Endothelial cell of umbilical vein (primary cell): ENCODE results near the gene MAST4. TPM values are rescaled to one million over a fixed set of nuclear protein-coding genes. Genes with fewer than 3 reads are reported as not detected.

ENCODE experiments used
- BruUV-seq: library from RNA; stranded (reverse); fragments of 400-500 nt; replicated peaks from 2 replicates; lab custom pipeline; 2021; lab: Mats Ljungman, UMichigan
- CTCF ChIA-PET: fragments of 300-600, 350-600 bp; sonication (Branson Sonifier 250); formaldehyde crosslinking; loops from one replicate; lab custom pipeline; 2021; ENCODE audit warnings: antibody characterized with exemption, inconsistent platforms; lab: Charles Lee
- POLR2A ChIA-PET: fragments of 300-600, 350-600 bp; sonication (Branson Sonifier 250); formaldehyde crosslinking; loops from one replicate; lab custom pipeline; 2021; ENCODE audit warnings: antibody characterized with exemption, inconsistent platforms; lab: Charles Lee
- DNase-seq: peaks from one replicate; pipeline ENCODE4 v3.0.0-alpha.2; 2011; ENCODE audit warnings: low read depth, low spot score
- FAIRE-seq: peaks from 2 replicates; lab custom pipeline; 2011; peaks lifted over from hg19 to GRCh38; lab: Jason Lieb, UNC
- H2AFZ ChIP-seq: 2 replicates; pipeline ENCODE4 v1.6.0; 2012; ENCODE audit warnings: low read depth, low read length, control low read depth, inconsistent platforms
- H3K27ac ChIP-seq: 2 replicates; pipeline ENCODE4 v1.5.1; 2011; ENCODE audit warnings: low read depth, mild to moderate bottlenecking, control low read depth, low read length, moderate library complexity; ENCODE audit not compliant: insufficient read depth
- H3K27me3 ChIP-seq, 2 experiments: 2 replicates each; pipeline versions ENCODE4 v1.6.0 to v1.6.1; 2011; ENCODE audit warnings: low read length in 2 of 2, mixed read lengths in 1 of 2; ENCODE audit not compliant: control insufficient read depth in 2 of 2, insufficient read depth in 2 of 2
- H3K36me3 ChIP-seq, 2 experiments: 2 replicates in 1 of 2; 3 replicates in 1 of 2; pipeline ENCODE4 v1.5.1; 2011; ENCODE audit warnings: low read length in 2 of 2, mild to moderate bottlenecking in 1 of 2, moderate library complexity in 1 of 2; ENCODE audit not compliant: control insufficient read depth in 2 of 2, insufficient read depth in 2 of 2; ENCODE audit errors: extremely low read depth in 1 of 2
- H3K4me1 ChIP-seq: 3 replicates; pipeline ENCODE4 v1.5.1; 2011; ENCODE audit warnings: mild to moderate bottlenecking, low read length; ENCODE audit not compliant: control insufficient read depth, insufficient read depth; ENCODE audit errors: extremely low read depth
- H3K4me2 ChIP-seq: 2 replicates; pipeline ENCODE4 v1.6.1; 2011; ENCODE audit warnings: low read length, control low read depth, mixed read lengths; ENCODE audit not compliant: insufficient read depth
- H3K4me3 ChIP-seq, 3 experiments: fragments of 200-600 bp in 1 of 3; sonication (generic), shearing (Covaris generic) in 1 of 3; replicated peaks in 1 of 3; 2 replicates each; pipeline ENCODE4 v1.5.1; 2011 to 2016; ENCODE audit warnings: control low read depth in 3 of 3, low read length in 3 of 3, mild to moderate bottlenecking in 2 of 3, inconsistent platforms in 1 of 3, low read depth in 1 of 3, moderate library complexity in 1 of 3; ENCODE audit not compliant: insufficient read depth in 1 of 3
- H3K79me2 ChIP-seq: 2 replicates; pipeline ENCODE4 v1.6.0; 2012; ENCODE audit warnings: low read length, inconsistent platforms; ENCODE audit not compliant: control insufficient read depth, insufficient read depth
- H3K9ac ChIP-seq: replicated peaks from 2 replicates; pipeline ENCODE3; 2011; ENCODE audit warnings: low read length, control low read depth; ENCODE audit not compliant: insufficient read depth; ENCODE audit errors: extremely low read depth
- H3K9me1 ChIP-seq: replicated peaks from 3 replicates; pipeline ENCODE4 v1.6.0; 2011; ENCODE audit warnings: mild to moderate bottlenecking, low read length; ENCODE audit not compliant: control insufficient read depth, insufficient read depth; ENCODE audit errors: extremely low read depth
- H3K9me3 ChIP-seq: replicated peaks from 2 replicates; pipeline ENCODE4 v1.5.1; 2012; ENCODE audit warnings: low read length, inconsistent platforms; ENCODE audit not compliant: control insufficient read depth, insufficient read depth
- H4K20me1 ChIP-seq: replicated peaks from 2 replicates; pipeline ENCODE3; 2011; ENCODE audit warnings: mild to moderate bottlenecking, low read length; ENCODE audit not compliant: control insufficient read depth, insufficient read depth; ENCODE audit errors: extremely low read depth
- CTCF ChIP-seq, 2 donors: IDR thresholded peaks; 1 replicate in 1 of 2; 2 replicates in 1 of 2; pipeline ENCODE4 v1.5.1; 2011; ENCODE audit warnings: low read length in 2 of 2, mild to moderate bottlenecking in 2 of 2, moderate library complexity in 2 of 2, control low read depth in 1 of 2, inconsistent platforms in 1 of 2, low read depth in 1 of 2; ENCODE audit not compliant: insufficient read depth in 1 of 2; ENCODE audit errors: extremely low read depth in 1 of 2
- EZH2 ChIP-seq: IDR thresholded peaks from 2 replicates; pipeline ENCODE4 v1.6.1; 2012; ENCODE audit warnings: borderline replicate concordance, low read depth, mild to moderate bottlenecking, moderate library complexity, low read length, inconsistent platforms; ENCODE audit not compliant: severe bottlenecking
- FOS ChIP-seq: IDR thresholded peaks from 2 replicates; pipeline ENCODE4 v1.6.1; 2011; ENCODE audit warnings: mild to moderate bottlenecking, low read length, moderate library complexity, borderline replicate concordance; ENCODE audit not compliant: insufficient read depth
- GATA2 ChIP-seq: IDR thresholded peaks from 2 replicates; pipeline ENCODE4 v1.7.0; 2011; ENCODE audit warnings: low read depth, mild to moderate bottlenecking, moderate library complexity, mixed read lengths, low read length; ENCODE audit not compliant: insufficient read length, insufficient read depth
- JUN ChIP-seq: IDR thresholded peaks from 2 replicates; pipeline ENCODE4 v1.6.1; 2011; ENCODE audit warnings: borderline replicate concordance, low read depth; ENCODE audit not compliant: insufficient read length, insufficient read depth
- MAX ChIP-seq: IDR thresholded peaks from 2 replicates; pipeline ENCODE4 v1.6.1; 2011; ENCODE audit not compliant: insufficient read depth, insufficient read length
- MYC ChIP-seq: IDR thresholded peaks from one replicate; pipeline ENCODE4 v1.6.1; 2011; ENCODE audit warnings: mild to moderate bottlenecking, low read depth, low read length
- POLR2A ChIP-seq: IDR thresholded peaks from 2 replicates; pipeline ENCODE4 v1.6.1; 2012; ENCODE audit warnings: low read depth, mild to moderate bottlenecking, control low read depth, low read length
- POLR2AphosphoS5 ChIP-seq: IDR thresholded peaks from 2 replicates; pipeline ENCODE4 v1.6.1; 2012; ENCODE audit warnings: low read depth, mild to moderate bottlenecking, control low read depth, low read length, moderate library complexity; ENCODE audit not compliant: insufficient read depth
- dilution Hi-C: fragments of 300-500 bp; cut with MboI; formaldehyde crosslinking; loops from one replicate; pipeline ENCODE4 v1.15.0; 2019; ENCODE audit warnings: low sequenced_read_pairs; ENCODE audit not compliant: extremely low pct_ligation_motif_present
- intact Hi-C: fragments of 100-400 bp; cut with micrococcal nuclease; formaldehyde crosslinking; loops from one replicate; pipeline ENCODE4 v1.10.0; 2022
- polyA plus RNA-seq, 4 experiments: library from polyadenylated mRNA; depleted of rRNA in 3 of 4; stranded (reverse) in 3 of 4; unstranded in 1 of 4; fragments of >200 nt; gene quantifications; 2 replicates each; pipeline versions ENCODE4 v1.2.1 to v1.2.3, GENCODE V29; 2011 to 2012; ENCODE audit warnings: missing spikeins in 1 of 4
- total RNA-seq: library from RNA; stranded (reverse); gene quantifications from 2 replicates; pipeline ENCODE4 v1.2.3, GENCODE V29; 2021

Gene MAST4
- total and polyA plus RNA-seq, 2 donors (not counting 3 experiments of a cell fraction or from before 2014, with no cell fraction given) = 40.2 to 116 TPM

- Histone ChIP-seq H3K4me2 (no peak overlapping the region), H3K79me2 (peaks cover 3% of the 10 kb centered on the region), H3K27ac (no peak overlapping the region), H3K4me3 (no peak overlapping the region), H3K36me3 (peaks cover 2 to 4% of the 10 kb centered on the region in 2 experiments), H3K9me3 (no peaks in the 10 kb centered on the region), H3K4me1 (peaks cover 10% of the 10 kb centered on the region), H2AFZ (no peak overlapping the region), H3K9me1 (no peaks in the 10 kb centered on the region), H3K27me3 (no peaks in the 10 kb centered on the region), H4K20me1 (peaks cover 9% of the 10 kb centered on the region), H3K9ac (no peak overlapping the region)
- ChIA-PET CTCF (interaction anchor here (0.7 to 2.8 kb wide), 5 partner anchors 11 to 568 kb away, joined by 3 to 16 read pairs (median 4); no protein-coding TSS in a partner anchor), POLR2A (interaction anchor here (1.3 kb wide), 1 partner anchor 44 kb away, joined by 4 read pairs; no protein-coding TSS in a partner anchor)
- BruUV-seq = no TSS peak
- no peak for TF ChIP-seq GATA2
- dilution Hi-C loops (no loop called here), intact Hi-C loops (no loop called here)
- DNase-seq (no peak), FAIRE-seq (no peak)
These were observed 277.8 kb downstream of the MAST4 start for GRCh38 chr5:66874004-66874403.

- peaks cover 9% of the 10 kb centered on the region for H4K20me1 ChIP-seq
- H3K36me3 ChIP-seq = peaks cover 2 to 4% of the 10 kb centered on the region in 2 experiments
- ChIA-PET POLR2A (no interaction called here), CTCF (interaction anchor here (1.3 to 2.8 kb wide), 3 partner anchors 15 to 569 kb away, joined by 3 to 16 read pairs (median 4); no protein-coding TSS in a partner anchor)
- no peaks in the 10 kb centered on the region for H3K9me3 ChIP-seq
- H3K4me1 ChIP-seq = peaks cover 10% of the 10 kb centered on the region
- no TSS peak for BruUV-seq
- H3K9me1 ChIP-seq = no peaks in the 10 kb centered on the region
- dilution Hi-C loops (no loop called here), intact Hi-C loops (no loop called here)
- H3K4me3 ChIP-seq = no peak overlapping the region
- no peak overlapping the region for H3K27ac ChIP-seq
- no peaks in the 10 kb centered on the region for H3K27me3 ChIP-seq
- TF ChIP-seq POLR2AphosphoS5 (no peak), JUN (no peak), EZH2 (no peak), MYC (no peak), CTCF (IDR thresholded peaks at IDR 0.05; ENCODE audit: extremely low read depth in 1 of 2, insufficient read depth in 1 of 2, low read depth in 1 of 2, low read length in 2 of 2) (no peak), POLR2A (no peak), MAX (no peak), GATA2 (no peak), FOS (no peak)
- H3K79me2 ChIP-seq = no peaks in the 10 kb centered on the region
- H3K9ac ChIP-seq = no peak overlapping the region
- H3K4me2 ChIP-seq = no peak overlapping the region
- H2AFZ ChIP-seq = no peak overlapping the region
- FAIRE-seq (no peak), DNase-seq (no peak)
These were observed 279.1 kb downstream of the MAST4 start for GRCh38 chr5:66875315-66875714.
